OCI-LY1 (cell line): ENCODE results near the gene HEBP1.
A peak's percentile ranks its signal among the peaks of the same experiment; 100 is the strongest.

ENCODE experiments used
- H2AFZ ChIP-seq: fragments of 200-600 bp; sonication (generic), shearing (Covaris generic); 2 replicates; pipeline ENCODE4 v1.6.0; 2014; ENCODE audit warnings: antibody characterized with exemption, mild to moderate bottlenecking, low read length
- H3F3A ChIP-seq: fragments of 200-600 bp; sonication (generic), shearing (Covaris generic); 2 replicates; pipeline ENCODE4 v1.6.0; 2014; ENCODE audit warnings: mild to moderate bottlenecking, antibody characterized with exemption, low read length, moderate library complexity; ENCODE audit not compliant: insufficient read depth
- H3K27ac ChIP-seq: fragments of 200-600 bp; sonication (generic); 2 replicates; pipeline ENCODE4 v1.5.1; 2014; ENCODE audit warnings: low read length, mixed run types, mild to moderate bottlenecking, low read depth; ENCODE audit not compliant: poor library complexity, severe bottlenecking
- H3K27me3 ChIP-seq: fragments of 200-600 bp; sonication (generic); 2 replicates; pipeline ENCODE4 v1.6.0; 2014; ENCODE audit warnings: antibody characterized with exemption, mild to moderate bottlenecking, low read length, moderate library complexity; ENCODE audit not compliant: insufficient read depth
- H3K36me3 ChIP-seq: fragments of 200-600 bp; sonication (generic); 2 replicates; pipeline ENCODE4 v1.6.1; 2014; ENCODE audit warnings: mild to moderate bottlenecking, antibody characterized with exemption, low read length, moderate library complexity, mixed read lengths; ENCODE audit not compliant: insufficient read depth
- H3K4me1 ChIP-seq: fragments of 200-600 bp; sonication (generic); 2 replicates; pipeline ENCODE4 v1.5.1; 2014; ENCODE audit warnings: mild to moderate bottlenecking, low read length, moderate library complexity; ENCODE audit not compliant: insufficient read depth, severe bottlenecking
- H3K4me2 ChIP-seq: fragments of 200-600 bp; sonication (generic), shearing (Covaris generic); 2 replicates; pipeline ENCODE4 v1.6.1; 2014; ENCODE audit warnings: low read length
- H3K4me3 ChIP-seq: fragments of 200-600 bp; sonication (generic); 2 replicates; pipeline ENCODE4 v1.5.1; 2014; ENCODE audit warnings: low read length, low read depth, mild to moderate bottlenecking, mixed read lengths; ENCODE audit not compliant: poor library complexity, severe bottlenecking
- H3K79me2 ChIP-seq: fragments of 200-600 bp; shearing (Covaris generic); 2 replicates; pipeline ENCODE4 v1.6.1; 2016; ENCODE audit warnings: mixed run types, low read length, mixed read lengths; ENCODE audit not compliant: insufficient read depth
- H3K9ac ChIP-seq: fragments of 200-600 bp; sonication (generic), shearing (Covaris generic); 2 replicates; pipeline ENCODE4 v1.6.1; 2014; ENCODE audit warnings: mild to moderate bottlenecking, low read length, mixed read lengths
- H3K9me2 ChIP-seq: fragments of 200-600 bp; sonication (generic), shearing (Covaris generic); 2 replicates; pipeline ENCODE4 v1.6.1; 2014; ENCODE audit warnings: low read depth, mild to moderate bottlenecking, low read length, mixed read lengths
- H3K9me3 ChIP-seq: fragments of 200-600 bp; shearing (Covaris generic); 2 replicates; pipeline ENCODE4 v1.6.1; 2014; ENCODE audit warnings: low read length, mixed read lengths
- H4K20me1 ChIP-seq: fragments of 200-600 bp; sonication (generic), shearing (Covaris generic); 2 replicates; pipeline ENCODE4 v1.6.0; 2016; ENCODE audit warnings: mild to moderate bottlenecking, low read length; ENCODE audit not compliant: insufficient read depth
- CTCF ChIP-seq: fragments of 200-600 bp; sonication (generic), shearing (Covaris generic); IDR thresholded peaks from 2 replicates; pipeline ENCODE4 v1.5.1; 2017; ENCODE audit warnings: mild to moderate bottlenecking, antibody characterized with exemption, low read length, moderate library complexity, mixed read lengths
- EZH2 ChIP-seq: fragments of 200-600 bp; sonication (generic), shearing (Covaris generic); IDR thresholded peaks from 2 replicates; pipeline ENCODE4 v1.8.0; 2017; ENCODE audit warnings: borderline replicate concordance, mixed run types, mild to moderate bottlenecking, antibody characterized with exemption, low read length, moderate library complexity, mixed read lengths

HEBP1 gene

GRCh38 chr12:13045816-13046215 lies 45.8 kb upstream of the HEBP1 start:
- H2AFZ ChIP-seq, result no peak overlapping the region
- no peak overlapping the region for H3K9ac ChIP-seq
- H3F3A ChIP-seq, result no peaks in the 10 kb centered on the region
- no peaks in the 10 kb centered on the region for H3K9me3 ChIP-seq
- no peaks in the 10 kb centered on the region for H3K79me2 ChIP-seq
- no peaks in the 10 kb centered on the region for H3K27me3 ChIP-seq
- no peak overlapping the region for H3K27ac ChIP-seq
- no peaks in the 10 kb centered on the region for H3K36me3 ChIP-seq
- peaks cover 11% of the 10 kb centered on the region for H3K4me1 ChIP-seq
- TF ChIP-seq EZH2 (no peak), CTCF (no peak)
- H3K4me2 ChIP-seq, result no peak overlapping the region
- H3K4me3 ChIP-seq, result no peak overlapping the region
- H4K20me1 ChIP-seq, result no peaks in the 10 kb centered on the region
- H3K9me2 ChIP-seq, result no peaks in the 10 kb centered on the region

GRCh38 chr12:13044906-13045299 lies 44.8 kb upstream of the HEBP1 start:
- Histone ChIP-seq H3K9ac (peak overlapping the region; percentile 60; the same call in 1 of the 2 replicates), H3K4me1 (peaks cover 11% of the 10 kb centered on the region), H3K36me3 (no peaks in the 10 kb centered on the region), H3F3A (no peaks in the 10 kb centered on the region), H4K20me1 (no peaks in the 10 kb centered on the region), H3K27ac (no peak overlapping the region), H3K79me2 (no peaks in the 10 kb centered on the region), H3K4me3 (peak overlapping the region; percentile 72), H3K4me2 (peak overlapping the region; percentile 81), H3K27me3 (no peaks in the 10 kb centered on the region), H2AFZ (no peak overlapping the region), H3K9me3 (no peaks in the 10 kb centered on the region), H3K9me2 (no peaks in the 10 kb centered on the region)
- TF ChIP-seq CTCF, result no peak
- no peak for TF ChIP-seq EZH2

- Histone ChIP-seq H3K27me3 (no peaks in the 10 kb centered on the region), H3K4me2 (peak within 1 kb of the TSS; percentile 81), H3K36me3 (no peaks in the 10 kb centered on the region), H2AFZ (0 out of 2 replicates have a peak within 1 kb of the TSS, but pooled peaks have one; percentile 58), H3K9me2 (no peaks in the 10 kb centered on the region), H4K20me1 (no peaks in the 10 kb centered on the region), H3K9me3 (no peaks in the 10 kb centered on the region), H3K4me1 (peaks cover 11% of the 10 kb centered on the region), H3K27ac (no peak within 1 kb of the TSS), H3K4me3 (peak within 1 kb of the TSS; percentile 72), H3K9ac (peak within 1 kb of the TSS; percentile 60), H3K79me2 (no peaks in the 10 kb centered on the region), H3F3A (no peaks in the 10 kb centered on the region)
- TF ChIP-seq CTCF, result peak; percentile 27; the same call in 1 of the 2 replicates
- no peak for TF ChIP-seq EZH2
Observed at GRCh38 chr12:13044002-13044905, 44.2 kb upstream of the HEBP1 start, which contains the start of gene FAM234B. Gene FAM234B (plus strand): TSS chr12:13044381. CDS start chr12:13044404, 23 bp downstream.
